CD4-positive, alpha-beta T cell treated with Interleukin-17A for 1 hour (primary cell): Measurements from ENCODE around the gene PTH1R.

Source experiments
- DNase-seq: peaks from one replicate; pipeline ENCODE4 v3.0.0-alpha.2; 2020

The PTH1R gene

GRCh38 chr3:46877406-46878125 is at the start of gene PTH1R:
TSS of gene PTH1R (plus strand) at chr3:46877721. CDS start at chr3:46883560, 5,839 bp downstream.
- DNase-seq, result no peak

- DNase-seq, result peak; percentile 35
Observed at GRCh38 chr3:46829699-46830208, 47.8 kb upstream of the PTH1R start.

- DNase-seq, result no peak
Observed at GRCh38 chr3:46830801-46831200, 46.7 kb upstream of the PTH1R start.

GRCh38 chr3:46831316-46831715 is 46.2 kb upstream of the PTH1R start:
- DNase-seq, result no peak

- no peak for DNase-seq
Observed at GRCh38 chr3:46831841-46832240, 45.7 kb upstream of the PTH1R start.

GRCh38 chr3:46833346-46834300 is 43.9 kb upstream of the PTH1R start:
- no peak for DNase-seq

GRCh38 chr3:46835054-46835453 is 42.5 kb upstream of the PTH1R start:
- no peak for DNase-seq

GRCh38 chr3:46835491-46835890 is 42.0 kb upstream of the PTH1R start:
- DNase-seq, result no peak

GRCh38 chr3:46838301-46838700 is 39.2 kb upstream of the PTH1R start:
- DNase-seq, result no peak

GRCh38 chr3:46840491-46840890 is 37.0 kb upstream of the PTH1R start:
- no peak for DNase-seq

- no peak for DNase-seq
Observed at GRCh38 chr3:46843508-46843907, 34.0 kb upstream of the PTH1R start.

- no peak for DNase-seq
Observed at GRCh38 chr3:46844397-46844796, 33.1 kb upstream of the PTH1R start.

- no peak for DNase-seq
Observed at GRCh38 chr3:46844881-46845312, 32.6 kb upstream of the PTH1R start.

- DNase-seq, result no peak
Observed at GRCh38 chr3:46845397-46845859, 32.1 kb upstream of the PTH1R start.

GRCh38 chr3:46845860-46846623 is 31.5 kb upstream of the PTH1R start:
- peak; percentile 80 for DNase-seq

GRCh38 chr3:46846624-46847542 is 30.6 kb upstream of the PTH1R start:
- DNase-seq, result no peak

- DNase-seq, result no peak
Observed at GRCh38 chr3:46847744-46848143, 29.8 kb upstream of the PTH1R start.

GRCh38 chr3:46848271-46849044 is 29.1 kb upstream of the PTH1R start:
- DNase-seq, result peak; percentile 27

GRCh38 chr3:46849045-46849631 is 28.4 kb upstream of the PTH1R start:
- no peak for DNase-seq

GRCh38 chr3:46849686-46850467 is 27.6 kb upstream of the PTH1R start:
- DNase-seq, result no peak
